ENCODE results near the gene MGST1.
"Not testable (repeated sequence)": the region's sequence is repeated elsewhere in the genome, so short reads cannot be mapped to it uniquely, and the experiment has no call there.

The MGST1 gene

DNA sequence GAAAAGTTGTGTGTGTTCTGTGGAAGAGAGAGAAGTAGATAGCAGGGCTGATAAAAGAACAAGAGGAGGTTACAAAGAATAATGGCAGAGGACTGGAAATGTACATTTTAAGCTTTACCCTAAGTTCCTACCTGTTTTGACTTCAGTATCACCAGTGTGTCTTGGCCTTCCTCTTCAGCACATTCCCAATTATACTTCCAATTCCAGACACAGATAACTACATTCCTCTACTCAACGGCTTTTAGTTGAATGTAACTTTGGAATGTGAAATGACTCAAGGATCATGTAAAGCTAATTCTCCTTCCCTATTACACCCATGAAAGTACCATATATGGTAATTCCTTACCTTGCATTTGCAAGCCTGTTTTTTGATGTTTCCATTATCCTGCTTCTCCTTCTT lies 5.0 kb downstream of the MGST1 start:
- no peak for DNase-seq (ENCODE audit: low read depth)

DNA sequence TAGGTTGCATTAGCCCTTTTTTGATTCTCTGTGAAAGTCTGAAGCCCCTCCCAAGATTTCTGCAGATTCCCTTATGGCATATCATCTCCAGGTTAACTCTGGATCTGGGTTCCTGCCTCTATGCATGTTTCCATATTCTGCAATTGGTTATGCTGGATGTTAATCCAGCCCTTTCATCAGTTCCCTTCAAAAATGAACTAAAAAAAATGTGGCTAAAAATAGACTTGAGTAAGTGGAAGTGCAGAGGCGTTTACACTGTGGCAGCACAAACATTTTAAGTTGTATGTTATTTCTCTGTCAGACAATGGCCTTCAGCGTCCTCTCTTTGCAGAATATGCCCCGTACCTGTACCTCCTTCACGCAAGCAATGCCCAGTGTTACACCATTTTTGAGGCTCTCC lies 11.4 kb downstream of the MGST1 start:
- DNase-seq (ENCODE audit: low read depth) = no peak

DNA sequence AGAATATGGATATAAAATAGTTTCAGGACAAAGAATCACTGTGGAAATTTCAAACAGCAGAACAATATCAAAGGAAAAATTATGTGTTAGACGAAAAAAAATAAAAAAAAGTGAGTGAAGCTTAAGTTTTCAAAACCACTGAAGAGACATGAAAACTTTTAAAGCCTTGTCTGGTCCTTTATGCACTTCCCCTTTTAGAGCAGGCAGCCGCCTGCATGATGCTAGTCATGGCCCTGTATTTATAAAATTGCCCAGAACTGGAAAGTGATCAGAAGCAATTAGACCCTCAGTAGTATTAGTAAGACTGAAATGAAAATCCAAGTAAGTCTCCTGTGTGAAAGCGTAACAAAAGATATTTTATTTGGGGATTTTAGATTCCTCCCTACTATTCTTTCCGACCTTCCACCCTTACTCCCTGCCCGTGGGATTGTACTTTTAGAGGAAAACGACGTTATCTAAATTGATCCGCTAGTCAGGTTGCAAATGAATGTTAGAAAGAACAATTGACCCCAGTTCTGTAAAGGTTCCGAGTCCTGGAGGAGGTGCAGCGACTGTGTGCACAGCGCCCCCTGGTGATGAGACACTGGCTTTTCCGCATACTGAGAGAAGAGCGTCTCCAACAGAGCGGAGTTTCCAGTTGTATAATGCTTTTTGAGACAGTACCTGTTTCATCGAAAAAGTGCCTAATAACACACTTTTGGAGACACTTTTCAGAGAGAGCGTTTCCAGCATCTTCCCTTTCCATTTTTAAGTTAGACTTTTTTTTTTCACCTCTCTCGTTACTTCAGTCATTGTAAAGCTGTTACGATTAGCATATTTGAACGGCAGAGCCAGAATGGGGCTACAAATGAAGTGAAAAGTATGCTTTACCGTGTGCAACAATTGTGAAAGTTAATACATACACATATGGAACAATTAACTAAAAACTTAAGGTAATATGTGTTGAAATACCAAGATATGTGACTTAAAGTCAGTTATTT lies 12.4 kb downstream of the MGST1 start:
- no peak for DNase-seq (ENCODE audit: low read depth)

DNA sequence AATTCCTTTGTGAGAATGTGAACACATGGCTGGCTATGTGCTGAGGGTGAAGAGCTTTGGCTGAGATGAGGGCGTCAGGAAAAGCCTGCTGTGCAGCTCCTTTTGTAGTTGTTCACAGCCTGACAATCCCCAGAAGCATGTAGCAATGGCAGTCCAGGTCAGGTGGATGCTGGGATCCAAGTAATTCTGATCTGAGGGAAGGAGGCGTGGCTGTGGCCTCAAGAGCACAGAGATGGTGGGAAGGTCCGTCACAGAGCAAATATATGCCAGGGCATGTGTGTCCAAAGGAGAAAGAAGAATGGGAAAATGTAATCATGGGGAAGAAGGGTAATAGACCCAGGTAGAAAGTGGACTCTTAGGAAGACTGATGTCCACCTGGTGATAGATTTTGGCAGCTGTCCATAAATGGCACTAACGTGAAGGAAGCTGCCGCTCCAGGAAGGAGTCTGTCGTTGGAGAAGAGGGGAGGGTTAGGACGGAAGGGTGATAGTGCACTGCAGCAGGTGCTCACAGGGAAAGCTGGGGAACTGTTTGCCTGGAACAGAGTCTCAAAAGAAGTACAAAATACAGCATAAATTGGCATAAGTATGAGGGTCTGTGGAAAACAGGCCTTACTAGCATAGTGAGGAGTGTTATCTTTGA lies 13.8 kb downstream of the MGST1 start:
- DNase-seq (ENCODE audit: low read depth) = no peak

DNA sequence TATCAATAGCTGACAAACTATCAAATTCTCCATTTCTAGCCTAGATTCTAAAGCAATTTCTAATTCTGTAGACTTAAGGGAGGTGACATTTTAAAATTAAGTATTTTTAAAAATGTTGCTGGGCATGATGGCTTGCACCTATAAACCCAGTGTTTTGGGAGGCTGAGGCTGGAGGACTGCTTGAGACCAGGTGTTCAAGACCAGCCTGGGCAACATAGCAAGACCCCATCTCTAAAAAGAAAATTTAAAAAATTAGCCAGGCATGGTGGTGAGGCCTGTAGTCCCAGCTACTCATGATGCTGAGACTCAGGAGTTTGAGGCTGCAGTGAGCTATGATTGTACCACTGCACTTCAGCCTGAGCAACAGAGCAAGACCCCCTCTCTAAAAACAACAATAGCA lies 15.1 kb downstream of the MGST1 start:
- no peak for DNase-seq (ENCODE audit: low read depth)

DNA sequence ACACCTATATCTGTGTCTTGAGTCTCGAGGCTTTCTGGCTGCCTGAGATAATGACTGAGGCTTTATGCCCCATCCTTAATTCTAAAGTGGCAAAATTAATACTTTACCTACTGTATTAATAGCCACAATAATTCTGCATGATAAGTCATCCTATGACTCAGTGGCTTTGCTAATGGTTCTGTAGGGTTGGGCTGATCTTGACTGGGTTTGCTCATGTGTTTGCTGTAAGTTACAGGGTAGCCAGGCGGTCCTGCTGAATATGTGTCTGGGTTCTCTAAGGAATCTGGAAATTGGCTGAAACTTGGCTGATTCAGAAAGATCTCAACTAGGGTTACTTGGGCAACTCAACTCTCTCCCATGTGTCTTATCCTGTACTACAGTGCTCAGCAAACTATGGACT lies 21.7 kb downstream of the MGST1 start:
- no peak for DNase-seq (ENCODE audit: low read depth)

DNA sequence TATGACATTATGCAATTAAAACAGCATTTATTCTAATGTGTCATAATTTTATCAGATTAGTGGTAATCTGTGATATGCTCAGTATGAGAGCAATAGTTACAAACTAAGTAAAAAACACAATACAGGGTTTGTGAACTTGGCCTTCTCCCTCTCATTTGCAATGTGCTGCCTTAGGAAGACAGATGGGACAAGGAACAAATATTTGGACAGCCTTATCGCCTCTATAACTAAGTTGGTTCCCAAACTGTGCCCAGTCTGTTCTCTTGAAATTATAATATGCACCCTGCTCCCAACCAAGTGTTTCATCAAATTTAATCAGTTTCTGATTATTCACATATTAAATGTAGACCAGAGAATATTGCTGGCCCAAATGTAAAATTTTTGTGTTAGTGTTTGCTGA lies 22.7 kb downstream of the MGST1 start:
- no peak for DNase-seq (ENCODE audit: low read depth)

DNA sequence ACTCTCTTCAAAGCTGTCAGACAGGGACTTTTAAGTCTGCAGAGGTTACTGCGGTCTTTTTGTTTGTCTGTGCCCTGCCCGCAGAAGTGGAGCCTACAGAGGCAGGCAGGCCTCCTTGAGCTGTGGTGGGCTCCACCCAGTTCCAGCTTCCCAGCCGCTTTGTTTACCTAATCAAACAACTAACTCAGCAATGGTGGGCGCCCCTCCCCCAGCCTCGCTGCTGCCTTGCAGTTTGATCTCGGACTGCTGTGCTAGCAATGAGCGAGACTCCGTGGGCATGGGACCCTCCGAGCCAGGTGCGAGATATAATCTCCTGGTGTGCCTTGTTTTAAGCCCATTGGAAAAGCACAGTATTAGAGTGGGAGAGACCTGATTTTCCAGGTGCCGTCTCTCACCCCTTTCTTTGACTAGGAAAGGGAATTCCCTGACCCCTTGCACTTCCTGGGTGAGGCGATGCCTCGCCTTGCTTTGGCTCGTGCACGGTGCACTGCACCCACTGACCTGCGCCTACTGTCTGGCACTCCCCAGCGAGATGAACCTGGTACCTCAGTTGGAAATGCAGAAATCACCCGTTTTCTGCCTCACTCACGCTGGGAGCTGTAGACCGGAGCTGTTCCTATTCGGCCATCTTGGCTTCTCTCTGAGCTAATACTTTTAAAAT lies 35.3 kb downstream of the MGST1 start:
- not testable (repeated sequence) for DNase-seq (ENCODE audit: low read depth)

DNA sequence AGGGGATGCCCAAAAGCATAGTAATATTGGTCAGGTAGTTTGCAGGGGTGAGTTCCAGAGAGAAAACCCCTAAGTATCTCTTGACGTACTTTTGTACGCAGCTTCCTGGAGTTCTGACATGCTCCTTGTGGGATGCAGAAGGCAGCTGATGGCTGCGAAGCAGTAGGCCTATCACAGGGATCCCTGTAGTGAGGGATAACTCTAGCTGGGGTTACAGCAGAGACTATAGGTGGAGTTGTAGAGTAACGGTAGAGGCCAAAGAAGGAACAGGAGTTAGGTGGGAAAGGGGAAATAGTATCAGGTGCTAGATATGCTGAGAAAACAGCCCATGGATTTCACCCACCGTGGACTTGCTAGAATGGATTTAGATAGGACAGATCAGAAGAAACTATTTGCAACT lies 37.3 kb downstream of the MGST1 start:
- no peak for DNase-seq (ENCODE audit: low read depth)

DNA sequence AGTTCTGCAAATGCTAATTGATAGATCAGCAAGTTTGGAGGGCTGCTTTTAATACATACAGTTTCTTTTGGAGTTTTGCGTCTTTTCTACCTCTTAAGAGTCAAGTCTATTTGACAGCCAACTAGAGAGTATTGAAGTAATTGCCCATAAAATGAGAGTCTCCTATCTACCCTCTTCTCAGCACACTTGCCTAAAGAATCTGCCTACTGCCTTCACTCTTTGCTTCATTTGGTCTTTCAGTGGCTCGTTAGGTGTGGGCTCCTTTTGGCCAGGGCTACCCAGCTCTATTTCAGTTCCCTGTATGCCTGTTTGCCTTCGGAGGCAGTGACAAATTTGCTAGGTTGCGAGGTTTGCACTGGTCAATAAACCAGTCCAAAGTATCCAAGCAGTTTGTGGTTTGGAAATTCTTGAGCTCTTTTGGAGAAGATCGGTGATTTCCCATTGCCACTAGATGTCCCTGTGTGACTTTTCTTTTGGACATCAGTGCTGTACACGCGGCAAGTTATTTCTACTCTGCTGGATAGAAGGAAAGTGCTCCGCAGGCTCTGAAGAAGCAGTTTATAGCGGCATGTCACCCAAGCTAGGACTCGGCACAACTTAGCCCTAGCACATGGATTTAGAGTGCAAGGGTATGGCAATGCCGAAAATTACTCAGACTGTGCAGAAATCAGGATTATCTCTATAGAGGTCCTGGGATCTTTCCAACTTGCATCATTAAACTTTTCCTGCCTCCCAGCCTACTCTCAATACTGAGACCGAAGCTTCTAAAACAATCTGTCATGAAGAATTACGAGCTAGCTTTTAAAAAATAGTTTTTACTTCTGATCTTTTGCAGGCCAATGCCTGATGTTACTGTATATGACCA lies 38.6 kb downstream of the MGST1 start:
- DNase-seq (ENCODE audit: low read depth) = no peak

DNA sequence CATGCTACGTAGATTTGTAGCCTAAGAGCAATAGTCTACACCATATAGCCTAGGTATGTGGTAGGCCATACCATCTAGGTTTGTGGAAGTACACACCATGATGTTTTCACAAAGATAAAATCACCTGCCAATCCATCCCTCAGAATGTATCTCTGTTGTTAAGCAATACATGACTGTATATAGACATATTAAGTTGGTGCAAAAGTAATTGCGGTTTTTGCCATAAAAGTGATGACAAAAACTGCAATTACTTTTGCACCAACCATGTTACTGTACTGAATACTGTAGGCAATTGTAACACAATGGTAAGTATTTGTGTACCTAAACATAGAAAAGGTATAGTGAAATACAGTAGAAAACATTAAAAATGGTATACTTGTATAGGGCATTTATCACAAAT lies 40.5 kb downstream of the MGST1 start:
- DNase-seq (ENCODE audit: low read depth) = no peak

DNA sequence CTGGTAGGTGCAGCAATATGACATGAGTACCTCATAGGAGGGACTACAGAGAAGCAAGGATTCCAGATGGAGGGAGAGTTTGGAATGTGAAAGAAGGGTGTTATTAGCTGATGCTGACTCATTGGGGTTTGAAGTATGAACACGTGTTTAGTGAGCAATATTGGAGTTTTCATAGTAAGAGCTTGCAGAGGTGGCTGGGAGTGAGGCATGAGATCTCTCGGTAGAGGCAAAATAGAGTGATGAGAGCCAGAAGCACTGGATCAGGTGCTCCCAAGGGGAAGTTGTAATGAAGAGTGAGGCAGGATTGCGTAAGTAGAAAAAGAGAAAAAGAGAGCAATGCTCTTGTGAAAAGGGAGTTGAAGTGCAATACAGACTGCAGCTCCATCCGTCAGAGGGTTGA lies 42.1 kb downstream of the MGST1 start:
- no peak for DNase-seq (ENCODE audit: low read depth)

DNA sequence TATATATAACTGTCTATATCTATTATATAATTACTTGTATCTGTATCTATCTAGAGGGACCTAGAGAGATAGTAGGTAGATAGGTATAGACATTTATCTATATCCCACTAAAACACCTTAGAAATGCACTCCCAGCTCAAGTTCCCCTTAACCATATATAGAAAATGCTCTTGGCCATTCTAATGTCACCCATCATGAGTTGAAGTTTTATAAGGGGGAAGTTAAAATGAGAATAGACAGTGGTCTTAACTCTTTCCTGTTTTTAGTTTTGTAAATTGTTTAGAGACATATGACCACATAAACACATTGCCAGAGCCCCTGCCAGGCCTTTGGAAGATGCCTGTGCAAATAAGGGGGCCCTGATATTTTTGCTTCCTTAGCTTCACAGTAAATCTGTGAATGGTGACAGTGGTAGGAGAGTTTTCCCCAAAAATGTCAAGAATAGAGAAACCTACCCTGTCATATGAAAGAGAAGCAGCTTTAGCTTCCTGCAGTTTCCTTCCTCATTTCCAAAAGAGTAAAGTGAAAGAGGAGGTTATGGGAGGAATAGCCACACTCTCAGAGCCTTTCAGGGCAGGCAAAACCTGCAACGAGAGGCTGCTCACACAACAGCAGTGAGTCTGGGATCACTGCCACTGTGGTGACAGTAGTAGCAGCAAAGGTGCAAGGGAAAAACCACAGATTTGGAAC lies 45.5 kb downstream of the MGST1 start:
- DNase-seq (ENCODE audit: low read depth) = no peak

DNA sequence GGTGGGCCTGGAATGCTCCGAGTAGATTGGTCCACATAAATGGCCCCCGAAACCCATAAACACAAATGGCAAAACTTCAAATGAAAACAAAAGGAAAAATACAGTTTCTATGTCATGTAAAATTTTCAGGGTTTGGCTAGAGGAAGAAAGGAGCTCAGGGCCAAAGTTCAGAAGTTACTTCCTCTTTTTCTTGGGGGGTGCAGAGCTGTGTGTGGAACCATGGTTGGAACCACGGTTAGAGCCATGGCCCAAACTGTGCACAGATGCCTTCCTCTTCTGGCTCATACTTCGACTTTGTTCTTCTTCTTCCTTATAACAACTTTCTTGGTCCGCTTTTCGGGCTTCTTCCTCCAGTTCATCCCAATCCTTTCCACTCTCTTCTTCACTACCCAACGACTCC lies 51.7 kb downstream of the MGST1 start:
- DNase-seq (ENCODE audit: low read depth) = no peak

DNA sequence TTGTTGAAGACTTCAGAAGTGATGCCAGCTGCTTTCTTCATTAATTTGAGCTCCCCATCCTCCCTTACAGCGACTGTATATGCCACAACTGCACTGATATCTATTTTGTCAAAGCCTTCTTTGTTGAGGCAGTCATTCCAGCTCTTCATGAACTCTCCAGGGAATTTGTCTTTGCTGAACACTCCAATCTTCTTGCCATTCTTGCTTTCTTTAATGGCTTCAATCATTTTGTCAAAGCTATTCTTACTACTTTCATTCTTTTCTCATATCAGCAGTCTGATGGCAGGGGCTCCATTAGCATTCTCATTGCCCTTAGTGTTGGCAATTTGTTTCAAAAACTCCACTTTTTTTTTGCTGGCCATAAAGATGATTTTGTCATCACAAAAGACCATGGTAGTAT lies 54.4 kb downstream of the MGST1 start:
- DNase-seq (ENCODE audit: low read depth) = not testable (repeated sequence)

DNA sequence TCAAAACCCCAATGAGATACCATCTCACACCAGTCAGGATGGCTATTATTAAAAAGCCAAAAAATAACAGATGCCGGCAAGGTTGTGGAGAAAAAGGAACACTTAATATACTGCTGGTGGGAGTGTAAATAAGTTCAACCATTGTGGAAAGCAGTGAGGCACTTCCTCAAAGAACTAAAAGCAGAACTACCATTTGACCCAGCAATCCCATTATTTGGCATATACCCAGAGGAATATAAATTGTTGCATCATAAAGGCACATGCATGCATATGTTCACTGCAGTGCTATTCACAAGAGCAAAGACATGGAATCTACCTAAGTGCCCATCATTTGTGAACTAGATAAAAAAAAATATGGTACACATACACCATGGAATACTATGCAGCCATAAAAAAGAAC lies 59.9 kb downstream of the MGST1 start:
- DNase-seq (ENCODE audit: low read depth) = no peak
